Parathyroid adenoma (tissue), 2 donors: ENCODE data around the gene SYNJ1.
"Not testable (repeated sequence)": the region's sequence is repeated elsewhere in the genome, so short reads cannot be mapped to it uniquely, and the experiment has no call there.

Experiments used
- H2AFZ ChIP-seq: fragments of 300-600 bp; sonication (generic); one replicate; pipeline ENCODE4 v1.7.0; 2017; ENCODE audit warnings: antibody characterized with exemption, mild to moderate bottlenecking
- H3K27ac ChIP-seq: fragments of 300-600 bp; sonication (generic); one replicate; pipeline ENCODE4 v1.7.0; 2017
- H3K27me3 ChIP-seq: fragments of 300-600 bp; sonication (generic); one replicate; pipeline ENCODE4 v1.7.0; 2017; ENCODE audit warnings: low read length; ENCODE audit not compliant: control insufficient read depth, insufficient read depth
- H3K36me3 ChIP-seq: fragments of 300-600 bp; sonication (generic); one replicate; pipeline ENCODE4 v1.7.0; 2017; ENCODE audit warnings: low read length; ENCODE audit not compliant: control insufficient read depth, insufficient read depth
- H3K4me1 ChIP-seq: fragments of 300-600 bp; sonication (generic); one replicate; pipeline ENCODE4 v1.7.0; 2017; ENCODE audit warnings: control low read depth
- H3K4me2 ChIP-seq: fragments of 300-600 bp; sonication (generic); one replicate; pipeline ENCODE4 v1.7.0; 2017; ENCODE audit warnings: low read length
- H3K4me3 ChIP-seq: fragments of 300-600 bp; sonication (generic); one replicate; pipeline ENCODE4 v1.7.0; 2017; ENCODE audit warnings: low read depth, low read length
- H3K79me2 ChIP-seq: fragments of 300-600 bp; sonication (generic); one replicate; pipeline ENCODE4 v1.7.0; 2017; ENCODE audit warnings: control low read depth
- H3K9ac ChIP-seq: fragments of 300-600 bp; sonication (generic); one replicate; pipeline ENCODE4 v1.7.0; 2017; ENCODE audit warnings: mild to moderate bottlenecking
- H3K9me3 ChIP-seq: fragments of 300-600 bp; sonication (generic); one replicate; pipeline ENCODE4 v1.7.0; 2017; ENCODE audit warnings: low read length; ENCODE audit not compliant: control insufficient read depth
- CTCF ChIP-seq: fragments of 300-600 bp; sonication (generic); IDR thresholded peaks from one replicate; pipeline ENCODE4 v1.7.0; 2017; ENCODE audit warnings: antibody characterized with exemption, mild to moderate bottlenecking
- donor health status: primary hyperparathyroidism.

The SYNJ1 gene

GRCh38 chr21:32612075-32612998, 115.5 kb downstream of the SYNJ1 start, which contains the start of gene CFAP298:
CFAP298 (minus strand) TSS chr21:32612377; CDS start chr21:32612243, 134 bp downstream.
- H3K27me3 ChIP-seq: no peaks in the 10 kb centered on the region
- peaks cover 5% of the 10 kb centered on the region for H3K79me2 ChIP-seq
- peak within 1 kb of the TSS; percentile 98 for H3K4me2 ChIP-seq
- H3K27ac ChIP-seq: peak within 1 kb of the TSS; percentile 96
- H2AFZ ChIP-seq: peak within 1 kb of the TSS; percentile 84
- peak within 1 kb of the TSS; percentile 84 for H3K4me3 ChIP-seq
- H3K9me3 ChIP-seq: no peaks in the 10 kb centered on the region
- H3K9ac ChIP-seq: peak within 1 kb of the TSS; percentile 35
- no peaks in the 10 kb centered on the region for H3K36me3 ChIP-seq
- H3K4me1 ChIP-seq: no peaks in the 10 kb centered on the region
- no peak for TF ChIP-seq CTCF

GRCh38 chr21:32611471-32611997, 116.3 kb downstream of the SYNJ1 start:
- peak overlapping the region; percentile 35 for H3K9ac ChIP-seq
- H3K4me1 ChIP-seq: no peaks in the 10 kb centered on the region
- H3K4me2 ChIP-seq: peak overlapping the region; percentile 98
- peaks cover 5% of the 10 kb centered on the region for H3K79me2 ChIP-seq
- peak overlapping the region; percentile 96 for H3K27ac ChIP-seq
- H3K27me3 ChIP-seq: no peaks in the 10 kb centered on the region
- no peaks in the 10 kb centered on the region for H3K9me3 ChIP-seq
- H3K4me3 ChIP-seq: peak overlapping the region; percentile 84
- no peak for TF ChIP-seq CTCF
- no peaks in the 10 kb centered on the region for H3K36me3 ChIP-seq
- H2AFZ ChIP-seq: peak overlapping the region; percentile 84

- not testable (repeated sequence) for H3K4me1 ChIP-seq, H3K27me3 ChIP-seq, H2AFZ ChIP-seq, H3K9me3 ChIP-seq, H3K4me2 ChIP-seq, H3K27ac ChIP-seq, H3K79me2 ChIP-seq, H3K4me3 ChIP-seq, H3K36me3 ChIP-seq, H3K9ac ChIP-seq
Observed at GRCh38 chr21:32610940-32611339, 116.9 kb downstream of the SYNJ1 start.

- Histone ChIP-seq H3K9me3 (no peaks in the 10 kb centered on the region), H3K9ac (no peak overlapping the region), H3K4me3 (no peak overlapping the region), H3K36me3 (no peaks in the 10 kb centered on the region), H3K79me2 (peaks cover 5% of the 10 kb centered on the region), H3K4me2 (no peak overlapping the region), H3K27ac (no peak overlapping the region), H3K4me1 (no peaks in the 10 kb centered on the region), H2AFZ (no peak overlapping the region), H3K27me3 (no peaks in the 10 kb centered on the region)
- no peak for TF ChIP-seq CTCF
Observed at GRCh38 chr21:32608851-32609250, 119.0 kb downstream of the SYNJ1 start.

- H3K79me2 ChIP-seq: peaks cover 2% of the 10 kb centered on the region
- H2AFZ ChIP-seq: no peak overlapping the region
- H3K27me3 ChIP-seq: no peaks in the 10 kb centered on the region
- no peaks in the 10 kb centered on the region for H3K36me3 ChIP-seq
- no peak for TF ChIP-seq CTCF
- H3K4me1 ChIP-seq: no peaks in the 10 kb centered on the region
- no peak overlapping the region for H3K9ac ChIP-seq
- H3K4me2 ChIP-seq: no peak overlapping the region
- H3K9me3 ChIP-seq: no peaks in the 10 kb centered on the region
- no peak overlapping the region for H3K4me3 ChIP-seq
- H3K27ac ChIP-seq: no peak overlapping the region
Observed at GRCh38 chr21:32605469-32605868, 122.3 kb downstream of the SYNJ1 start.
